Inflammatory macrophage treated with lipopolysaccharide for 4 hours (primary cell): ENCODE data around the gene ICAM3.
"Not testable (repeated sequence)": the region's sequence is repeated elsewhere in the genome, so short reads cannot be mapped to it uniquely, and the experiment has no call there.

ENCODE experiments used
- DNase-seq: peaks from one replicate; pipeline ENCODE4 v3.0.0-alpha.2; 2020

Gene ICAM3, protein sequence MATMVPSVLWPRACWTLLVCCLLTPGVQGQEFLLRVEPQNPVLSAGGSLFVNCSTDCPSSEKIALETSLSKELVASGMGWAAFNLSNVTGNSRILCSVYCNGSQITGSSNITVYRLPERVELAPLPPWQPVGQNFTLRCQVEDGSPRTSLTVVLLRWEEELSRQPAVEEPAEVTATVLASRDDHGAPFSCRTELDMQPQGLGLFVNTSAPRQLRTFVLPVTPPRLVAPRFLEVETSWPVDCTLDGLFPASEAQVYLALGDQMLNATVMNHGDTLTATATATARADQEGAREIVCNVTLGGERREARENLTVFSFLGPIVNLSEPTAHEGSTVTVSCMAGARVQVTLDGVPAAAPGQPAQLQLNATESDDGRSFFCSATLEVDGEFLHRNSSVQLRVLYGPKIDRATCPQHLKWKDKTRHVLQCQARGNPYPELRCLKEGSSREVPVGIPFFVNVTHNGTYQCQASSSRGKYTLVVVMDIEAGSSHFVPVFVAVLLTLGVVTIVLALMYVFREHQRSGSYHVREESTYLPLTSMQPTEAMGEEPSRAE

DNA sequence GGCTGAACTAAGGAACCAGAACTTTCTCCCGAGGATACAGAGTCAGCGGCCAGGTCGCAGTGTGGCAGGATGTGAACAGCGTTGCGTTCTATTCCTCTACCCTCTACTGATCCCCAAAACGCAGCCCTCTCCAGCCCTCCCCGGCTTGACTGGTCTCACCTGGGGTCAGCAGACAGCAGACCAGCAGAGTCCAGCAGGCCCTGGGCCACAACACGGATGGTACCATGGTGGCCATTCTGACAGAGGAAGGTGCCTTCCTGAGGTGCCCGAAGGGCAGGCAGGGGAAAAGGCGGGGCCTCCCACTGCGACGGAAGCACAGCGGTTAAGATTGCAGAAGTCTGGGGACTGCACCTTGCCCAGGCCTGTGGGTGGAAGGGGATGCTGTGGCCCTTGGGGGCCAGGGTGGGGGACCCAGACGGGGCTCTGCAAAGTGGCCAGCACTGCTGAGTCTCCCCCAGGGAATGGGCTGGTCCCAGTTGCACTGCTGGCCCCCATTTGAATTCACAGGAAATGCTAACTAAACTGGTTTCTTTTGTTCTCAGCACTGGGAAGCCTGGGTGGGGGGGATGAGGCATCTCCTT, at the start of gene ICAM3:
Gene ICAM3 (minus strand): TSS at position 245 of the 581 bp plus-strand sequence. CDS start 10 bp downstream, at position 235.
- DNase-seq: peak; percentile 54

DNA sequence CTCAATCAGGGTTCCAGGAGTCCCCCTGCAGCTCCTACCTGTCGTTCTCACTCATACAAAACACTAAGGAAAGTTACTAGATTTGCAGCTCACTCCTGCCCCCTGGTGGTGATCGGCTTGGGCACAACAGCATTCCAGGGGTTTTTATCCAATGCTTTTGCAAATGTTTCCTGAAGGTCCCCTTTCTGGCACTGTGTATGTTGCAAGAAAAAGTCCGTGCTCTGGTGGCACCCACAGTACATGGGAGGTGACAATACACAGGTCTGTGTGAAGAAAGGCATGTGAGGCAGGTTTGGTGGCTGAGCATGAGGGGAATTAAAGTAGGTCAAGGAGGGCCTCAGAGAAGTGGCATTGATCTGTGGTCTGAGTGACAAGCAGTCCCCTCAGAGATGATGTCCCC, 49.5 kb upstream of the ICAM3 start:
- DNase-seq: peak; percentile 71

DNA sequence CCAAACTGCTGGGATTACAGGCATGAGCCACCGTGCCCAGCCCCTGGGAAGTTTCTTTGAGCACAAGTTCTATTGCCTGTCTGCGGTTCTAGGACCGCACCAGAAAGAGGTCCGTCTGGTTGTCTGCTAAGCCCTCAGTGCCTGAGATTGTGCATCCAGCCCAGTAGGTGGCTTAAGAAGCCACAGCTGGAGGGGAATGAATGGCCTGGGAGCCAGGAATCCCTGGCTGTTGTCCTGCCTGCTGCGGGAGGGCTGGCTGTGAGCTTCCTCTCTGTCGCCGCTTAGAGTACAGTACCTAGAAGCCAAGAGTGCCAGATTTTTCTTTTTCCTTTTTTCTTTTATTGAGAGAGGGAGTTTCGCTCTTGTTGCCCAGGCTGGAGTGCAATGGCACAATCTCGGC, 45.2 kb upstream of the ICAM3 start:
- no peak for DNase-seq

DNA sequence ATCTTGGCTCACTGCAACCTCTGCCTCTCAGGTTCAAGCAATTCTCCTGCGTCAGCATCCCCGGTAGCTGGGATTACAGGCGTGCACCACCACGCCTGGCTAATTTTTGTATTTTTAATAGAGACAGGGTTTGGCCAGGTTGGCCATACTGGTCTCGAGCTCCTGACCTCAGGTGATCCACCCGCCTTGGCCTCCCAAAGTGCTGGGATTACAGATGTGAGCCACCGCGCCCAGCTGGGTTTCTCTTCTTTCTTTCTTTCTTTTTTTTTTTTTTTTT, 43.7 kb upstream of the ICAM3 start:
- DNase-seq: not testable (repeated sequence)

DNA sequence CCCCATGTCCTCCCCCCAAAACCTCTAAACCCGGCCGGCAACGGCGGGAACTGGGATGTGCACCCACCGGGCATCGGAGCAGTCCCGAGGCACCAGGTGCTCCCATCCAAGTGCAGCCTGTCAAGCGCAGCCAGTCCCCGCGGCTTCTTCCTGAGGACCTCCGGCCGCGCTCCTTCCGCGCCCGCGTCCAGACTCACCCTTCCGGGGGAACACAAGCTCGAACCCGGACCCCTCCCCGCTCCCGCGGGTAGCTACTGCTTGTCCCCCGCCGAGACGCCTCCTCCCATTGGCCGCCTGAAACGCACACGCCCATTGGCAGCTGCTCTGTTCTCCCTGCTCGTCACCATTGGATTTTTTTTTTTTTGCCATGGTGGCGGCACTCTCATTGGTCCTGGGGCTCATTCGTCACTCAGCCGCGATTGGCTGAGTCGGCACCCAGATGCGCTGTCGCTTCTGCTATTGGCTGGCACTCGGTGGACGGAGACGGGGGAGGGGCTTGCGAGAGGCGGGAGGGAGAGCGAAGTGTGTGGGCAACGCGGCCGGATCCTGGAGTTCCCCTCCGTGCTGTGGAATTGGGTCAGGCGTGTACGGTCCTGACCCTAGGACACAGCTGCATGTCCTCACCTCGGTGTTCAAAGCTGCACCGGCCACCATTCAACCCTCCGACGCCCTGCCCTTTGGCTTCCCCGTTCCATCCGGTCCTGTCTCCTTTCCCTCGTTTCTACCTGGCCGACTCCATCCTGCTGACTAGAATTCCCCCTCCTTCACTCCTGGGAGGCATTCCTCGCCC, 41.1 kb upstream of the ICAM3 start, which contains the start of gene TYK2:
Gene TYK2 (minus strand): TSS at position 260 of the 790 bp plus-strand sequence. CDS start 2,166 bp downstream, outside the sequence.
- DNase-seq: peak; percentile 99

DNA sequence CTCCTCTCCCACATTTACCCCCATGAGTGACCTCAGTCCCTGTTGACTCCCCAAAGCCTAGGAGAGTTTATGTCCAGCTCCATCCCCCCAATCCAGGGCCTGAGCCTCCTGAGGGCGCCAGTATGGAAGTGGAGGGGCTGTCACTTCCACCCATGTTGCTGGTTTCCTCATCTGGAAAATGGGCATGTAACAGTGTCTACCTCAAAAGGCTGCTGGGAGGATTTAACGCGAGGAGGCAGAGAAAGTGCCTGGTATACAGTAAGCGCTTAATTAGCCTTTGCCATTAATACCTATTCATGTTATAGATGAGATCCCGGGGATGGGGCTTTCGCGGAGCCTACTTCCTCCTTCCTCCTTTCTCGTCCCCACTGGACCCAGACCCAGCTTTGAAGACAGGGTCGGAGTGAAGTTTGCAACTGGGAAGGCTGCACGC, 40.5 kb upstream of the ICAM3 start:
- DNase-seq: no peak

DNA sequence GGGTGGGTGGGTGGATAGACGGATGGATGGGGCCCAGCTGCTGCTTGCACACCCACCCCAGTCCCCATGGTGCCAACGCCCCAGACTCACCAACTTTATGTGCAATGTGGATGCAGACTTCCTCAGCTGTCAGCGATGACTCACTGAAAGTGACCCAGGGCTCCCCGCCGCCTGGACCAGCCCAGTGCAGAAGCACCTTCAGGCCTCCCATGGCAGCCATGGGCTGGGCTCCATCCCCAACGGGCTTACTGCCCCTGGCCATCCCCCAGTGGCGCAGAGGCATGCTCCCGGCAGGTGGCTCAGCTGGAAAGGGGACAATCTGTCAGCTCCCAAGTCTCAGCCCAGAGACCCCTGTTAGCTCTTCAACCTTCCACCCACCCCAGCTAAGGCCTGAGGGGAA, 38.7 kb upstream of the ICAM3 start:
- DNase-seq: peak; percentile 27

DNA sequence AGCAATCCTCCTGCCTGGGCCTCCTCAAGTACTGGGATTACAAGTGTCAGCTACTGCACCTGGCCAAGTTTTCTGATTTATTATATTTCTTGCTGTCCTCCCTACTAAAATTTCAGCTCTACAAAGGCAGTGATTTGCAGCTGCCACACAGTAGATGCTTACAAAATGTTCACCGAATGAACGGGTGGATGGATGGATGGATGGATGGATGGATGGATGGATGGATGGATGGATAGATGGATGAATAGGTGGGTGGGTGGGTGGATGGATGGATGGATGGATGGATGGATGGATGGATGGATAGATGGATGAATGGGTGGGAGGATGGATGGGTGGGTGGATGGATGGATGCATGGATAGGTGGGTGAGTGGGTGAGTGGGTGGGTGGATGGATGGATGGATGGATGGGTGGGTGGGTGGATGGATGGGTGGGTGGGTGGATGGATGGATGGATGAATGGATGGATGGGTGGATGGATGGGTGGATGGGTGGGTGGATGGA, 37.8 kb upstream of the ICAM3 start:
- not testable (repeated sequence) for DNase-seq

DNA sequence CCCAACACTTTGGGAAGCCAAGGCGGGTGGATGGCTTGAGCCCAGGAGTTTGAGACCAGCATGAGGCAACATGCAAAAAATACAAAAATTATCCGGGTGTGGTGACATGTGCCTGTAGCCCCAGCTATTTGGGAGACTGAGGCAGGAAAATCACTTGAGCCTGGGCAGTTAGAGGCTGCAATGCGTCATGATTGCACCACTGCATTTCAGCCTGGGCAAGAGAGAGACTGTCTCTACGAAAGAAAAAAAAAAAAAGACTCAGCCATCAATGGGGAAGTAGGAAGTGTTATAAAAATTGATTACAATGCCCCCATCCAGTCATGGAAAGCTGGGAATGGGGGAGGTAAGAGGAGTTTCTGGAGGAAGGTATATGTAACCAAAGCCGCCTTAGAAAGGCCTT, 35.5 kb upstream of the ICAM3 start:
- DNase-seq: peak; percentile 63

DNA sequence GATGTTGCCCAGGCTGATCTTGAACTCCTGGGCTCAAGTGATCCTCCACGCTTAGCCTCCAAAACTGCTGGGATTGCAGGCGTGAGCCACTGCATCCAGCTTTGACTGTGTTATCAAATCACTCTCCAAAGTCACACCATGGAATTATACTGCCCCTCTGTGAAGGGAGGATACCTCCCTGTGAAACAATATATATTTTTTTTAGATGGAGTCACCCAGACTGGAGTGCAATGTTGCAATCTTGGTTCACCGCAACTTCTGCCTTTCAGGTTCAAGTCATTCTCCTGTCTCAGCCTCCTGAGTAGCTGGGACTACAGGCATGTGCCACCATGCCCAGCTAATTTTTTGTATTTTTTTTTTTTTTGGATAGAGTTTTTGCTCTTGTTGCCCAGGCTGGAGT, 33.3 kb upstream of the ICAM3 start:
- DNase-seq: peak; percentile 87

DNA sequence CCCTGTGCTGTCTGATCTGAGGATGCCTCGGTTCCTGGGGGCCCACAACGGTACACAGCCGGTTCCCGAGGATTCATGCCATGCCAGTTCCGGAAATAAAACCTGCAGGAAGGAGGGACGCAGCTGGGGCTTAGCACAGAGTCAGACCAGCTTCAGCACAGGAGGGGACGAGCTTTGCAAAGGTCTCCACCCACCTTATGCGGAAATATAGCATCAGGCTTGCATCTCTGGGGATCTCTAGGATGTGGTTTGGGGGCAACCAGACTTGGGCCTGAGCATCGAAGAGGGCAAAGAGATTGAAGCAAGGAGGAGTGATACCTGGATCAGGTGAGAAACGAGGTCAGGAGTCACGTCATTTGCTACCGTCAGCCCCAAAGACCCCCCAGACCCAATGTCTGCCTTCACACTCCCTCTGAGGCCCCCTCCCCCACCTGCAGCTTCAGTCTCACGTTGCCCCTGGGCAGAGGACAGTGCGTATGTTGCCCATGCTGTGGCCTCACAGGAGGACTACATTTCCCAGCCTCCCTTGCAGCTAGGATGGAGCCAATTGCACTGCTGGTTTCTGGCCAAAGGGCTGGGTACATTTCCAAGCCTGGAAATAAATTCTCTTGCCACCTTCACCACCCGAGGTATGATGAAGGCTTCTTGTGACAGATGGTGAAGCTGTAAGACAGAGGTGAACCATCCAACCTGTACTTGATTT, 28.8 kb upstream of the ICAM3 start:
- no peak for DNase-seq

DNA sequence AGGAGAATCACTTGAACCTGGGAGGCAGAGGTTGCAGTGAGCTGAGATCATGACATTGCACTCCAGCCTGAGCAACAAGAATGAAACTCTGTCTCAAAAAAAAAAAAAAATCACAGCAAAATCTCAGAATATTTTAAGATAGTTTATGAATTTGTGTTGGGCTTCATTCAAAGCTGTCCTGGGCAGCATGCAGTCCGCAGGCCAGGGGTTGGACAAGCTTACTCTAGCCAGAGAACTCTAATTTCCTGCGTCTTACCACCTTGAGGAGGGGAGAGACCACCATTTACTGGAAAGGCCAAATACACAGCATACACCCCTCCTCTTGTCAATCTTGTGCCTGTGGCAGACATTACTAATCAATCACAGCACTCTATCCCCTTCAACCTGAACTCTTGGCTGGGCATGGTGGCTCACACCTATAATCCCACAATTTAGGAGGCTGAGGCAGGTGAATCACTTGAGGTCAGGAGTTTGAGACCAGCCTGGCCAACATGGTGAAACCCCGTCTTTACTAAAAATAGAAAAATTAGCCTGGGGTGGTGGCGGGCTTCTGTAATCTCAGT, 27.6 kb upstream of the ICAM3 start:
- not testable (repeated sequence) for DNase-seq

DNA sequence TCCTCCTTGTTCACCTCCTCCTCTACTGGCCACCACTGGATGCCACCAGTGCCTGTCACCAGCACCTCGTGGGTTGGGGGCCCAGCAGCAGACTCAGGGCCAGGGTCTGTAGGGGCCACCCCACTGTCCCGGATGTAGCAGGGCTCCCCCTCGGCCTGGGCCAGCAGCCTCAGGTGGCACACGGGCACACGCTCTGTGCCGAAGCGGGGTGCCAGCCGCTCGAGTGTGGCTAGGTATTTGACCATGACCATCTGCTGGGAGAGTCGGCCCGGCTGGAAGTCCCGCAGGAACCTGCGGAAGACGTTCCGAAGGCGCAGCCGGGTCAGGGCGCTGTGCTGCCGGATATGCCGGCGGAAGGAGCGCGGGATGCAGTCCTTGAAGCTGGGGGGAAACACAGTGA, 26.1 kb upstream of the ICAM3 start:
- DNase-seq: no peak

DNA sequence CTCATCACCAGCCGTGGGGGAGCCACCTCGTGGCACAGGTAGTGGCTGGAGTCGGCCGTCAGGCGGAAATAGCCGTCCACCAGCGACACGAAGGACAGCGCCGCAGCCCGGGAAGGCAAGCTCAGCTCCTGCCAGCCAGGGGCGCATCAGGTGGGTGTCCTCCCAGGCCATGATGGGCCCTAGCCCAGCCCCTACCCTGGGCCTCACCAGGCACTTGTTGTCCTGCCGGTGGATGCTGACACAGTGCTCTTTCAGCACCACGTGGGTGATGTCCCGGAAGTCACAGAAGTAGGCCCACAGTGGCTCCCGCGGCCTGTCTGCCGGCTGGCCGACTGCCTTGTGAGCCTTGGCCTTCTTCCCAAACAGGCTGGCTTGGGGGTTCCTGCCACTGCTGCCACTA, 25.2 kb upstream of the ICAM3 start:
- no peak for DNase-seq

DNA sequence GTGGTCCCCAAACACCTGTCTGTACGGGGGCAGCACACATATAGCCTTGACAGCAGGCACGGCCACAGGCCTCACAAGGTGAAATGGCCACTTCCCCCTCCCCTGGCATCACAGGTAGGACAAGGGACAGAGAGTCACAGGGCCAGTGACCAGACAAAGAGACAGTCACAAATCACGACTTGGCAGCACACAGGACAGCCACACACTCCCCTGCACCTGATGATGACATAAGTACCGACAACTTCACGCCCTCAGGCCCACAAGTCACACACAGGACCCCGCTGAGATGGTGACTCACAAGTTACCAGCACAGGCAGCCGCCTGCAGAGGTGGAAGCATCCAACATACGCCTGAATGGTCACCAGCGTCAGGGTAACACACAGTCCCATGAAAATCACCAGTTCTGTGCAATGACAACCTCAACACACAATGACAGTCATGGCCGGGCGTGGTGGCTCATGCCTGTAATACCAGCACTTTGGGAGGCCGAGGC, 24.4 kb upstream of the ICAM3 start:
- DNase-seq: no peak

DNA sequence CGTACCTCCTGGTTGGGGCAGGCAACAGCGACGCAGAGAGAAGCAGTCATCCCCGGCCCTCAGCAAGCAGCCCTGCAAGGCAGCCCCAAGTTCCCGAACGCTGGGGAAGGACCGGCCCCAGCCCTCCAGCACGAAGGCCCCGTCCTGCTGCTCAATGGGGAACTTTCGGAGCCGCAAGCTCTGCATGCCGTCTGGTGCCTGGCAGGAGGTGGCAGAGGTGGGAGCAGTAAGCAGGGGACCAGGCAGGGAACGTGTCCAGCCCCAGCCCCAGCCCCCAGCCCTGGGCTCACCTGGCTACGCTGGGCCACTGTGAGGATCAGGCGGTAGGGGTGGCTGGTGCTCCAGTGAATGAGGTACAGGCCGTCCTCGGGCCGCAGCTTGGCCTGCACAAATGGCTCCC, 22.8 kb upstream of the ICAM3 start:
- DNase-seq: no peak

DNA sequence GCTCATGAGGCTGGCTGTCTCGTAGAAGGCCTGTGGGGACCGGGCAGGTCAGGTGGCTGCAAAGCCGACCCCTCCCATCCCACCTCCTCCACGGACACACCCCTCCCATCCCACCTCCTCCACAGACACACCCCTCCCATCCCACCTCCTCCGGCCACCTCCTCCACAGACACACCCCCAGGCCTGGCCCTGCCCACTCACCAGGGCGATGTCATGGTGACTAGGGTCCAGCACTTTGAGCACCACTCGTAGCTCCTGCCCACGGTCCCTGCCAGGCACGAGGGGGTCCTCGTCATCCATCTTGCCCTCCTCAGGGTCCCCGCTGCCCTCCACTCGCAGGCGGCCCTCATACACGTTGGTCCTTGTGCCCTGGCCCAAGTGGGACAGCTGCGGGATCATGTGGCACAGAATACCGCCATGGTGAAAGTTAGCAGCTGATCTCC, 22.2 kb upstream of the ICAM3 start:
- DNase-seq: no peak

DNA sequence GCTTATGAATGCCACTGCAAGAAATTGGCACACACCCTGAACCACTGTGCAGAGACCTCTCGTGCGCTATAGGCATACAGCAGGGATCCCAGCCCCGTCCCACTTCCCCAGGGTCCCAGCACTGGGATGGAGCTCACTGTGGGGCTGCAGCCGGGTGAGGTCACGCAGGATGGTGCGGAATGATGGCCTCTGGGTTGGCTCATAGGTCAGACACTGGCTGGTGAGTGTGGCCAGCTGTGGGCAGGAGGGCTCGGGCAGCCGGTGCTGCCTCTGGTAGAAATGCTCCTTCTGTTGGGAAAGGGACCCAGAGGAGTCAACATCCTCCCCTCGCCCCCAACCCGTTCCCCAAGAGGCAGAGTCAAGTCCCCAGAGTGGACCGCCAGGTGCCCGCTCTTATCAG, 17.0 kb upstream of the ICAM3 start:
- no peak for DNase-seq

DNA sequence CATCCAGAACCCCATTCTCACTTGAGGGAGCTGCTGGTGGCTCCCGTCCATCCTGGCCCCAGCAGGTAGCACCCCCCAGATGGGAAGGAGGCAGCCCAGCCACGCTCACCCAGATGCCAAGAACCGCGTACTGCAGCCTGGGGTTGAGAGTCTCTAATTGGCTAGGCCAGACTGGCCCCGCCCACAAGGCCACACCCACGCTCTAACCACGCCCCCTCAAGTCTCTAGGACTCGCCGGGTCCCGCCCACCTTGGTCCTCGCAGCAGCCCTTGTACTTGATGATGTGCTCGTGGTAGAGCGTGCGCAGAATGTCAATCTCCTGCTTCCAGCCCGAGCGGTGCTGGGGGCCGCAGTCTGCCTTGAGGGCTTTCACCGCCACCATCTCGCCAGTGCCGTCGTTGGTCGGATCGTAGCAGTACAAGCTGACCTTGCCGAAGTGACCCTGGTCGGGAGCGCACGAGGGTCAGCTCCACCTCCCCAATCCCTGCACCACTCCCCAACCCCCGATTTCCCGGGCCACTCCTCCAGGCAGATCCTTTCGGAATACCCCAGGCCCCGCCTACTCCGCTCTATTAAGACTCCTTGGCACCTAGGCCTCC, 14.5 kb upstream of the ICAM3 start:
- DNase-seq: peak; percentile 22

DNA sequence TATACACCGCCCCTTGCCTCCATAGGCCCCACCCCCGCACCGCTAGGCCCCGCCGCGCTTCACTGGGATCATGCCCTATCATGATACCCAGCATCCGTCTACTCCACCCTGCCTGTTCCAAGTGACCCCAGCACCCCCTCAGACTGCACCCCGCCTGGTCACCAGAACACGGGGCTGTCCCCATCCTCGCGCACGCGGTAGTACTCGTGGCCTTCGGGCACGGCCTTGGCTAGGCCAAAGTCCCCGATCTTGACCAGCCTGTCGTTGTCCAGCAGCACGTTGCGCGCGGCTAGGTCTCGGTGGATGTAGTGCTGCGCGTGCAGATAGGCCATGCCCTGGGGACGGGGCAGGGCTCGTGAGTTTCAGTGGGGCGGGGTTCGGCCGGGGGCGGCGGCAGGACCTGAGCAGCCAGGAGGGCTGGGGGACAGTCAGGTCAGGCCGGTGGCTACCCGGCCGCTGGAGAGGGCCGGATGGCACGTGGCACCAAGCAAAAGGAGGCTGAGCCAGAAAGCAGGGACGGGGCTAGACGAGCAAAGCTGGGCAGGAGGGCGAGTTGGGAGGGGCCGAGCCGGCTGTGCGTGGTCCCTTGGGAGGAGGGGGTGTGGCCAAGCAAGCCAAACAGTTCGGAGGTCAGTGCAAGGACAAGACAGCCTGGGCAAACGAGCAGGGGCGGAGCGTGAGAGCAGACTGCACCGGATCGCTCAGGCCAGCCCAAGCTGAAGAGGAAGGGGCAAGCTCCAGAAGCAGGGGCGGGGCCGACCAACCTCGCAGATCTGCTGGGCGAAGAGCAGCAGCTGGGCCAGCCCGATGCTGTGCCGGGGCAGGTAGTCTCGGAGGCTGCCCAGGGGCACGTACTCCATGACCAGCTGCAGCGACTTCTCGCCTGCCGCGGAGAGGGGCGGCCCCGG, 13.6 kb upstream of the ICAM3 start:
- no peak for DNase-seq

DNA sequence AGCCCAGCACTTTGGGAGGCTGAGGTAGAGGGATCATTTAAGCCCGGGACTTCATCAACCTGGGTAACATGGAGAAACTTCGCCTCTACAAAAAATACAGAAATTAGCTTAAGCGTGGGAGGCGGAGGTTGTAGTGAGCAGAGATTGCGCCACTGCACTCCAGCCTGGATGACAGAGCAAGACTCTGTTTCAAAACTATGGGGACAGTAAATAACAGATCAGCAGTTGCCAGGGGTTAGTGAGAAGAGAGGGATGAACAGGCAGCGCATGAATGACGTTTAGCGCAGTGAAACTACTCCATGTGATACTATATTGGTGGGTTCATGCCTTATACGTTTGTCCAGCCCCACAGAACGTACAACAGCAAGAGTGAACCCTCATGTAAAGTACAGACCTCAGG, 7.1 kb upstream of the ICAM3 start:
- peak; percentile 90 for DNase-seq
